Fibroblast of skin of left biceps (primary cell): ENCODE measurements around the gene ANXA7.
"Not testable (repeated sequence)": the region's sequence is repeated elsewhere in the genome, so short reads cannot be mapped to it uniquely, and the experiment has no call there.

ENCODE experiments used
- DNase-seq, 2 experiments: peaks; one replicate each; pipeline ENCODE4 v3.0.0-alpha.2; 2013; ENCODE audit warnings: low read depth in 2 of 2

ANXA7 gene

DNA sequence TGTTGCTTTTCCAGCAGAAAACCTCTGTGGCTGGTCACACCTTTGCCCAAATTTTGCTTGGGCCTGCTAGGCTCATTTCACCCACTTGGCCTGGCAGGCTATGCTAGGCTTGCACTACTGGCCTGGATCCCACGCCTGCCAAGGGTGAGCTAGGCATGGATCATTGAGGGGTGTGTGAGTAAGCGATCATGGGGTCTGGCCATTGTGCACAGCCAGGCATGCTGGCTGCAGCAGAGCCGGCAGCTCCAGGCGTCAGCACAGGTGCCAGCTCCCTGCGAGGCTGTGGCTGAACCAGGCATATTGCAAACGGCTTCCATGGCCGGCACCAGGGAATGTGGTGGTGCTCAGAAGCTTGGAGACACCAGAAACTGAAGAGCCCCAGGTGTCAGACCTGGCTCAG is 74.4 kb downstream of the ANXA7 start:
- DNase-seq: no peak

DNA sequence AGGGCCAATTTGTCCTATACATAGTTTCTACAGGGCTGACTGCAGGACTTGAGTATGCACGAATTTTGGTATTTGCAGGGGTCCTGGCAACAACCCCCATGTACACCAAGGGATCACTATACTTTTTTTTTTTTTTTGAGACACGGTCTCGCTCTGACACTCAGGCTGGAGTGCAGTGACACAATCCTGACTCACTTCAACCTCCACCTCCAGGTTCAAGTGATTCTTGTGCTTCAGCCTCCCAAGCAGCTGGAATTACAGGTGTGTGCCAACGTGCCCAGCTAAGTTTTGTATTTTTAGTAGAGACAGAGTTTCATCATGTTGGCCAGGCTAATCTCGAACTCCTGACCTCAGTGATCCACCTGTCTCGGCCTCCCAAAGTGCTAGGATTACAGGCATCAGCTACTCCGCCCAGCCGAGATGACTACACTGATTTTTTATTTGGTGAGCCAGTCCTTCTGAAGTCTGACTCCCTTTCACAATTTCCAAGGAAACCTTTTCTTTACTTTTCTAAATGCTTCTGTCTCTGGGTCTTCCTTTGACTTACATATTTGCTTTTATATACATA is 75.0 kb downstream of the ANXA7 start:
- DNase-seq: no peak

DNA sequence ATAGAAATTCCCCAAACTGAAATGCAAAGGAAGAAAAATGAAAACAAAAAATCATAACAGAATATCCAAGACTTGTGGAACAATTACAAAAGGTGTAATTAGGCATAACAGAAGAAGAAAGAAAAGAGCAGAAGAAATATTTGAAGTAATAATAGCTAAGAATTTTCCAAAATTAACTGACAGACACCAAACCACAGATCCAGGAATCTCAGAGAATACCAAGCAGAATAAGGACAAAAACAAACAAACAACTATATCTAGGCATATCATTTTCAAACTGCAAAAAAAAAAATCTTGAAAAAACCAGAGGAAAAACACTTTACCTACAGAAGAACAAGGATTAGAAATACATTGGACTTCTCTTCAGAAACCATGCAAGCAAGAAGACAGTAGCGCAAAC is 80.7 kb downstream of the ANXA7 start:
- DNase-seq: no peak

DNA sequence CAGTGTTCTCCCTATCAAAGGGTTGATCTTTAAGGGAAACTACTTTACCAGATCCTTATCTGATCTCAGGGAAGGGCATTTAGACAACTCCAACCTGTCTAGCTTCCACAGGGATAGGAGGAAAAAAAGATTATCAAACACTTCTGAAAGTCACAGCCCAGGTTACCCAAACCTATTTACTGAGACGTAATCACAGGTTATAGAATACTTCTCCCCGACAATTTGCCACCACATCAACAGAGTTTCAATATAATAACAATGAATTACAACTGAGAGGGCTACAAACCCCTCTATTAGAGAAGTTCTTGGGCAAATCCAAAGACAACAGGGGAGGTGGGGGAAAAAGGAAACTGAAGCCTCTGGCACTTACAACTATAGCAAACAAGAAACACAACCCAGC is 81.5 kb downstream of the ANXA7 start:
- no peak for DNase-seq

DNA sequence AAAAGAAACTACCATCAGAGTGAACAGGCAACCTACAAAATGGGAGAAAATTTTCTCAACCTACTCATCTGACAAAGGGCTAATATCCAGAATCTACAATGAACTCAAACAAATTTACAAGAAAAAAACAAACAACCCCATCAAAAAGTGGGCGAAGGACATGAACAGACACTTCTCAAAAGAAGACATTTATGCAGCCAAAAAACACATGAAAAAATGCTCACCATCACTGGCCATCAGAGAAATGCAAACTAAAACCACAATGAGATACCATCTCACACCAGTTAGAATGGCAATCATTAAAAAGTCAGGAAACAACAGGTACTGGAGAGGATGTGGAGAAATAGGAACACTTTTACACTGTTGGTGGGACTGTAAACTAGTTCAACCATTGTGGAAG is 85.3 kb downstream of the ANXA7 start:
- not testable (repeated sequence) for DNase-seq

DNA sequence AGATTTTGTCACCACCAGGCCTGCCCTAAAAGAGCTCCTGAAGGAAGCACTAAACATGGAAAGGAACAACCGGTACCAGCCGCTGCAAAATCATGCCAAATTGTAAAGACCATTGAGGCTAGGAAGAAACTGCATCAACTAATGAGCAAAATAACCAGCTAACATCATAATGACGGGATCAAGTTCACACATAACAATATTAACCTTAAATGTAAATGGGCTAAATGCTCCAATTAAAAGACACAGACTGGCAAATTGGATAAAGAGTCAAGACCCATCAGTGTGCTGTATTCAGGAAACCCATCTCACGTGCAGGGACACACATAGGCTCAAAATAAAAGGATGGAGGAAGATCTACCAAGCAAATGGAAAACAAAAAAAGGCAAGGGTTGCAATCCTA is 88.6 kb downstream of the ANXA7 start:
- DNase-seq: not testable (repeated sequence)
